T-helper 22 cell (primary cell): ENCODE data around the gene TNNI2.

ENCODE experiments used
- DNase-seq: peaks from one replicate; pipeline ENCODE4 v3.0.0-alpha.2; 2020; ENCODE audit warnings: low read depth

Gene TNNI2

DNA sequence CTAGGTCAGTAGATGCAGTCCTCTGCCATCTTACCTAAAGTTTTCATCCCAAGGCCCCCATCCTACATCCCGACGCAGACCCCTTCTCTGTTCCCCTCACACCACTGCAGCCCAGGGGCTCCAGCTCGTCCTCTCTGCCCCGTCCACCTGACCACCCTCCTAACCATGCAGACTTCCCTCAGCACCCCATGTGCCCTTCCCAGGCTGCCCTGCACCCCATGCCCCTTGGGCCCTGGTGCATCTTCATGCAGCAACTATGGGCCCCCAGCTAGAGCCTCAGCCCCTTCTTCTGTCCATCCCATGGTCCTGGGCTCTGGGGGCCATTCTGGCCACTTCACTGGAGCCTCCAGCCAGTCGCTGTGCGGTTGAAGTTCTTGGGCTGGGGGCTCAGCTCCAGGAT is 50.0 kb downstream of the TNNI2 start:
- no peak for DNase-seq

DNA sequence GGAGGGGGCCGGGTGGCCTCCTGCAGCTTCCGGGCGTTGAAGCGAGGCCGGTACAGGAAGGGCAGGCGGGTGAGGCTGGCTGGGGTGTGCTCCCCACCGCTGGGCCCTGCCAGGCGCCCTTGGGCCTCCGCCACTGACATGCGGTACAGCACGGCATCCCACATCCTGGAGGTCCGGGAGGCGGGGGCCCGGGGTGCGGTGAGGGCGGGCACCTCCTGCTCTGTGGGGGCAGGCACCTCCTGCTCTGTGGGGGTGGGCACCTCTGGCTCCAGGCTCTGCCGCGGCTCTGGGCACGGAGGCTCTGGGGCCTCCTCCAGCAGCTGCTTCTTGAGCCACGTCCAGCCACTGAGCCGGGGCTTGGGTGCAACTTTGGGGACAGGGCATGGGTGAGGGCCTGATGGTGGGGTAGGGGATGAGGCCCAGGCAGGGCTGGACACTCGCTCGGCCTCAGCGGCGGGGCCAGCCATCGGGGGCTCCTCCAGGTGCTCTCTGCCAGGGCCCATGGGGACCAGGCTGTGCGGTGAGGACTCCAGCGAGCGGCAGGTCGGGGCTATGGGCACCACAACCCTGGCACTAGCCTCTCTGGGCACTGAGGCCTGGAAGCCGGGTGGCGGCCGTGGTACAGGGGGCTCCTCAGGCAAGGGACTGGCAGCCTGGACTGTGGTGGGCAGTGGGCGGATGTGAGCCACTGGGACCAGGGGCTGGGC is 50.6 kb downstream of the TNNI2 start:
- peak; percentile 60 for DNase-seq

GRCh38 chr11:1889941-1890855 is 51.4 kb downstream of the TNNI2 start:
- no peak for DNase-seq
